Measurements from ENCODE around the gene NOBOX. TPM values are rescaled to one million over a fixed set of nuclear protein-coding genes. Genes with fewer than 3 reads are reported as not detected.

Gene NOBOX
- polyA plus RNA-seq, 1 donor from 2014 or later, result not detected

GRCh38 chr7:144414815-144415214 is 11.3 kb upstream of the NOBOX start:
- no peaks in the 10 kb centered on the region for H3K27me3 ChIP-seq (ENCODE audit: insufficient read depth, low read depth, low read length)
- no peaks in the 10 kb centered on the region for H3K9me2 ChIP-seq (ENCODE audit: insufficient read depth, low read length)
- H3K79me2 ChIP-seq (replicated peaks; ENCODE audit: insufficient read depth, low read length), result no peaks in the 10 kb centered on the region
- no peak overlapping the region for H3K4me2 ChIP-seq (ENCODE audit: low read length)
- no peaks in the 10 kb centered on the region for H3K36me3 ChIP-seq (ENCODE audit: insufficient read depth, low read length)
- TF ChIP-seq SMC3 (conservative IDR thresholded peaks at IDR 0.05; ENCODE audit: poor library complexity) (no peak), MXI1 (conservative IDR thresholded peaks at IDR 0.05; ENCODE audit: poor library complexity, severe bottlenecking) (no peak), TAF1 (IDR thresholded peaks at IDR 0.05; ENCODE audit: low read depth) (no peak), POLR2AphosphoS5 (IDR thresholded peaks at IDR 0.05) (no peak), REST (IDR thresholded peaks at IDR 0.05; ENCODE audit: borderline replicate concordance) (no peak), RAD21 (conservative IDR thresholded peaks at IDR 0.05) (no peak), CTCF (IDR thresholded peaks at IDR 0.05; ENCODE audit: poor library complexity, severe bottlenecking) (no peak), EP300 (conservative IDR thresholded peaks at IDR 0.05; ENCODE audit: poor library complexity, severe bottlenecking) (no peak), EZH2 (IDR thresholded peaks at IDR 0.05; ENCODE audit: borderline replicate concordance, insufficient read depth, low read length, poor library complexity, severe bottlenecking) (no peak)
- H3K9me3 ChIP-seq (ENCODE audit: low read length), result no peaks in the 10 kb centered on the region
- no peak overlapping the region for H3K9ac ChIP-seq (ENCODE audit: low read length)
- H4K20me1 ChIP-seq (ENCODE audit: insufficient read depth), result no peaks in the 10 kb centered on the region
- no peaks in the 10 kb centered on the region for H3F3A ChIP-seq (ENCODE audit: insufficient read depth, low read length, poor library complexity, severe bottlenecking)
- no peak overlapping the region for H3K4me3 ChIP-seq (ENCODE audit: low read length)
- H3K27ac ChIP-seq (ENCODE audit: low read length), result no peak overlapping the region
- H2AFZ ChIP-seq (ENCODE audit: low read depth, low read length), result no peak overlapping the region

- Histone ChIP-seq H3K79me2 (replicated peaks; ENCODE audit: insufficient read depth, low read length) (no peaks in the 10 kb centered on the region), H3K4me3 (ENCODE audit: low read length) (no peak overlapping the region), H3K36me3 (ENCODE audit: insufficient read depth, low read length) (no peaks in the 10 kb centered on the region), H3K9me2 (ENCODE audit: insufficient read depth, low read length) (no peaks in the 10 kb centered on the region), H3K4me2 (ENCODE audit: low read length) (no peak overlapping the region), H3K27ac (ENCODE audit: low read length) (no peak overlapping the region), H3K9ac (ENCODE audit: low read length) (no peak overlapping the region), H2AFZ (ENCODE audit: low read depth, low read length) (no peak overlapping the region), H3K27me3 (ENCODE audit: insufficient read depth, low read depth, low read length) (no peaks in the 10 kb centered on the region), H3F3A (ENCODE audit: insufficient read depth, low read length, poor library complexity, severe bottlenecking) (no peaks in the 10 kb centered on the region), H4K20me1 (ENCODE audit: insufficient read depth) (no peaks in the 10 kb centered on the region), H3K9me3 (ENCODE audit: low read length) (no peaks in the 10 kb centered on the region)
- no peak for TF ChIP-seq MXI1 (conservative IDR thresholded peaks at IDR 0.05; ENCODE audit: poor library complexity, severe bottlenecking)
- no peak for TF ChIP-seq SMC3 (conservative IDR thresholded peaks at IDR 0.05; ENCODE audit: poor library complexity)
- no peak for TF ChIP-seq RAD21 (conservative IDR thresholded peaks at IDR 0.05)
- TF ChIP-seq EP300 (conservative IDR thresholded peaks at IDR 0.05; ENCODE audit: poor library complexity, severe bottlenecking), result no peak
- no peak for TF ChIP-seq CTCF (IDR thresholded peaks at IDR 0.05; ENCODE audit: poor library complexity, severe bottlenecking)
- TF ChIP-seq EZH2 (IDR thresholded peaks at IDR 0.05; ENCODE audit: borderline replicate concordance, insufficient read depth, low read length, poor library complexity, severe bottlenecking), result no peak
Measured at GRCh38 chr7:144410441-144410840, 6.9 kb upstream of the NOBOX start.
